ENCODE measurements around the gene CNTD1.

DNA sequence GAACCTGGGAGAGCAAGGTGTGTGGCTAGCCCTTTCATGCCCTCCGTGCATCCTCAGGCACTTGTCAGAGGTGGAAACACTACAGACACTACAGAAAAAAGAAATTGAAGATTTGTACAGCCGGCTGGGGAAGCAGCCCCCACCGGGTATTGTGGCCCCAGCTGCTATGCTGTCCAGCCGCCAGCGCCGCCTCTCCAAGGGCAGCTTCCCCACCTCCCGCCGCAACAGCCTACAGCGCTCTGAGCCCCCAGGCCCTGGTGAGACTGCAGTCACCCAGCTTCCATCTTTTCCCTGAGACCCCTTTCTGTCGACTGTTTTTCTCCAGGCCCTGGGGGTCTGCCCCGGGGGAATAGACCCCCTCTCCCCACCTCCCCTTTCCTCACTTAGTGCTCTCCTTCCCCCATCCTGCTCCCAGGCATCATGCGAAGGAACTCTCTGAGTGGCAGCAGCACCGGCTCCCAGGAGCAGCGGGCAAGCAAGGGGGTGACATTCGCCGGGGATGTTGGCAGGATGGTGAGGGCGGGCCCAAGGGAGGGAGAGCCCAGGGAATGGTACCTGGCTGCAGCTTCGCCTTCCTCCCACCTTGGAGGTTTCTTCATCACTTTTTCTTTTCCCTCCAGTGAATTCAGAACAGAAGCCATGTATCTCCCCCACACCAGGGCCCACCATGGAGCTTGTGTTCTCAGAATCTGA, 2.4 kb upstream of the CNTD1 start:
- TF ChIP-seq, protein P1, sequence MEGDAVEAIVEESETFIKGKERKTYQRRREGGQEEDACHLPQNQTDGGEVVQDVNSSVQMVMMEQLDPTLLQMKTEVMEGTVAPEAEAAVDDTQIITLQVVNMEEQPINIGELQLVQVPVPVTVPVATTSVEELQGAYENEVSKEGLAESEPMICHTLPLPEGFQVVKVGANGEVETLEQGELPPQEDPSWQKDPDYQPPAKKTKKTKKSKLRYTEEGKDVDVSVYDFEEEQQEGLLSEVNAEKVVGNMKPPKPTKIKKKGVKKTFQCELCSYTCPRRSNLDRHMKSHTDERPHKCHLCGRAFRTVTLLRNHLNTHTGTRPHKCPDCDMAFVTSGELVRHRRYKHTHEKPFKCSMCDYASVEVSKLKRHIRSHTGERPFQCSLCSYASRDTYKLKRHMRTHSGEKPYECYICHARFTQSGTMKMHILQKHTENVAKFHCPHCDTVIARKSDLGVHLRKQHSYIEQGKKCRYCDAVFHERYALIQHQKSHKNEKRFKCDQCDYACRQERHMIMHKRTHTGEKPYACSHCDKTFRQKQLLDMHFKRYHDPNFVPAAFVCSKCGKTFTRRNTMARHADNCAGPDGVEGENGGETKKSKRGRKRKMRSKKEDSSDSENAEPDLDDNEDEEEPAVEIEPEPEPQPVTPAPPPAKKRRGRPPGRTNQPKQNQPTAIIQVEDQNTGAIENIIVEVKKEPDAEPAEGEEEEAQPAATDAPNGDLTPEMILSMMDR (IDR thresholded peaks at IDR 0.05) = no peak
- no peak for TF ChIP-seq POLR2A (IDR thresholded peaks at IDR 0.05)
